ENCODE results near the gene DNAH17. TPM values are rescaled to one million over a fixed set of nuclear protein-coding genes. Genes with fewer than 3 reads are reported as not detected.

DNAH17 gene
- total RNA-seq, 1 experiment from 2014 or later, result 0.23 TPM

DNA sequence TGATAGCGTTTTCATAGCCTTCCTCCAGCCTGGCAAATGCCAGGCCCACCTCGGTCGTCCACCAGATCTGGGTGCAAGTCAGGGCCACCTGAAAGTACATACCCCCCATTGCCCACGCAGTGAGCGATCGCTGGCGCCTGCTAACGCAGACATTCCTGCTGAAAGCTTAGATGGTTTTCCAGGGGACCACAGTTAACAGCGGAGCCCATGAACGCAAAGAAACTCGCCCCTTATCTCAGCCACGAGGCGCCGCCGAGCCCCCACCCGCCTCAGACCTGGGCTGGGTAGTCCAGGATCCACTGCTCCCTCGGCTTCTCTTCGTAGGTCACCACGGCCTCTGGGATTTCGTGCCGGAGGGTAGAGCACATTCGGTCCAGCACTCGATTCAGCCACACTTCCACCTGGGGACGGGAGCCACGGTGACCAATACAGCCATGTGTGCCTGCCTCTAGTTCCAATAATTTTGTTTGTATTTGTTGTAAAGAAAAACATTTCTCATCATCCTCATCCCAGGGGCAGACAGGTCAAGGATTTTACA, 74.5 kb downstream of the DNAH17 start:
- Histone ChIP-seq H3K4me3 (ENCODE audit: low read depth, low read length) (no peak overlapping the region), H3K9me3 (no peaks in the 10 kb centered on the region), H3K4me1 (peaks cover 8% of the 10 kb centered on the region), H3K36me3 (ENCODE audit: control insufficient read depth, insufficient read depth, low read length) (no peaks in the 10 kb centered on the region), H3K27me3 (replicated peaks; ENCODE audit: control insufficient read depth, insufficient read depth, low read length) (no peaks in the 10 kb centered on the region)
- no peaks in the 10 kb centered on the region for H3K27me3 Mint-ChIP-seq (ENCODE audit: insufficient read depth, unreplicated experiment)
- CTCF ChIA-PET, result interaction anchor here (0.7 kb wide), 1 partner anchor 102 kb away, joined by 5 read pairs; no protein-coding TSS in a partner anchor
- TF ChIP-seq, protein P1, sequence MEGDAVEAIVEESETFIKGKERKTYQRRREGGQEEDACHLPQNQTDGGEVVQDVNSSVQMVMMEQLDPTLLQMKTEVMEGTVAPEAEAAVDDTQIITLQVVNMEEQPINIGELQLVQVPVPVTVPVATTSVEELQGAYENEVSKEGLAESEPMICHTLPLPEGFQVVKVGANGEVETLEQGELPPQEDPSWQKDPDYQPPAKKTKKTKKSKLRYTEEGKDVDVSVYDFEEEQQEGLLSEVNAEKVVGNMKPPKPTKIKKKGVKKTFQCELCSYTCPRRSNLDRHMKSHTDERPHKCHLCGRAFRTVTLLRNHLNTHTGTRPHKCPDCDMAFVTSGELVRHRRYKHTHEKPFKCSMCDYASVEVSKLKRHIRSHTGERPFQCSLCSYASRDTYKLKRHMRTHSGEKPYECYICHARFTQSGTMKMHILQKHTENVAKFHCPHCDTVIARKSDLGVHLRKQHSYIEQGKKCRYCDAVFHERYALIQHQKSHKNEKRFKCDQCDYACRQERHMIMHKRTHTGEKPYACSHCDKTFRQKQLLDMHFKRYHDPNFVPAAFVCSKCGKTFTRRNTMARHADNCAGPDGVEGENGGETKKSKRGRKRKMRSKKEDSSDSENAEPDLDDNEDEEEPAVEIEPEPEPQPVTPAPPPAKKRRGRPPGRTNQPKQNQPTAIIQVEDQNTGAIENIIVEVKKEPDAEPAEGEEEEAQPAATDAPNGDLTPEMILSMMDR (IDR thresholded peaks at IDR 0.05; ENCODE audit: insufficient read depth in 1 of 2, low read depth in 1 of 2, low read length in 1 of 2, severe bottlenecking in 1 of 2, unreplicated experiment in 1 of 2), result no peak
- no peak overlapping the region for H3K27ac Mint-ChIP-seq (ENCODE audit: unreplicated experiment)
- no peaks in the 10 kb centered on the region for H3K9me3 Mint-ChIP-seq (ENCODE audit: unreplicated experiment)
- H3K4me1 Mint-ChIP-seq (ENCODE audit: low read depth, unreplicated experiment), result no peaks in the 10 kb centered on the region
- DNase-seq, result no peak
- BruUV-seq (replicated peaks), result no TSS peak
- H3K36me3 Mint-ChIP-seq (ENCODE audit: insufficient read depth, unreplicated experiment), result no peaks in the 10 kb centered on the region
- no peak overlapping the region for H3K4me3 Mint-ChIP-seq (ENCODE audit: unreplicated experiment)
- intact Hi-C loops (cut with micrococcal nuclease; ENCODE audit: unreplicated experiment), result no loop called here
- POLR2A ChIA-PET, result no interaction called here

DNA sequence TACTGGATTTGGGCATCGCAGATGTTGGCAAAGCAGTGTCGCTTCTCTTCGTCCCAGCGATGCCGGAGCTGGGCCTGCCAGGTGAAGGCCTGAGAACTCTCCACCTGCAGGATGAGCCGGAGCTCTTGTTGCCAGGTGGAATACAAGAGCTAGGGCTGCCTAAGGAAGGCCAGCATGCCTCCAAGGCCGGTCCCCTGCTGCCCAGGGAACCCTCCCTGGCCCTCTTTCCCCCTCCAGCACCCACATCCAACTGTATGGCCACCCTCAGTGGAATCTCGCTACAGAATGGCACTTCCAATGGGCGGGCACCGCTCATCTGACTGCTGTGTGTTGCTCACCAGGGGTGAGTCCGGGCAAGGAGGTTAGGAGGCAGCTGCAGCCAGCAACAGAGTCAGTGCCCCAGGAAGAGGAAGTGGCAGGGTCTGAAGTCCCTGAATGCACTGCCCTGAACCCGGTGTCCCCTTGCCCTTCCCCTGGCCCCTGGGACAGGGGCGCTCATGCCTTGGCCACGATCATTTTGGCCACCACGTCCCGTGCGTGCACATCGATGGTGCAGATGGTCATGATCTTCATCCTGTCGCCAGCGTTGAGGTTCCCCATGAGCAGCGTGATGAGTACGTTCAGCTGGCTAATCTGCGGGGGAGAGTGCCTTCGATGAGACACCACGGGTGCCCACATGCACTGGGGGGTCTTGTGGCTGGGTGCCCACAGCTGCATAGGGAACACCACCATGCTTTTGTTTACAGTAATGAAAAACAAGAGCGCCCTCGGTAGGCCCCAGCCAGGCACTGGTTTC, 75.8 kb downstream of the DNAH17 start:
- H3K9me3 Mint-ChIP-seq (ENCODE audit: unreplicated experiment), result no peaks in the 10 kb centered on the region
- Histone ChIP-seq H3K4me1 (peaks cover 8% of the 10 kb centered on the region), H3K36me3 (ENCODE audit: control insufficient read depth, insufficient read depth, low read length) (no peaks in the 10 kb centered on the region), H3K27me3 (replicated peaks; ENCODE audit: control insufficient read depth, insufficient read depth, low read length) (no peaks in the 10 kb centered on the region), H3K4me3 (ENCODE audit: low read depth, low read length) (no peak overlapping the region), H3K9me3 (no peaks in the 10 kb centered on the region)
- no peaks in the 10 kb centered on the region for H3K4me1 Mint-ChIP-seq (ENCODE audit: low read depth, unreplicated experiment)
- H3K4me3 Mint-ChIP-seq (ENCODE audit: unreplicated experiment), result no peak overlapping the region
- CTCF ChIA-PET, result no interaction called here
- no TSS peak for BruUV-seq (replicated peaks)
- no peak for DNase-seq
- POLR2A ChIA-PET, result no interaction called here
- intact Hi-C loops (cut with micrococcal nuclease; ENCODE audit: unreplicated experiment), result no loop called here
- no peaks in the 10 kb centered on the region for H3K27me3 Mint-ChIP-seq (ENCODE audit: insufficient read depth, unreplicated experiment)
- TF ChIP-seq, protein P1 (IDR thresholded peaks at IDR 0.05; ENCODE audit: insufficient read depth in 1 of 2, low read depth in 1 of 2, low read length in 1 of 2, severe bottlenecking in 1 of 2, unreplicated experiment in 1 of 2), result no peak
- no peak overlapping the region for H3K27ac Mint-ChIP-seq (ENCODE audit: unreplicated experiment)
- H3K36me3 Mint-ChIP-seq (ENCODE audit: insufficient read depth, unreplicated experiment), result no peaks in the 10 kb centered on the region

DNA sequence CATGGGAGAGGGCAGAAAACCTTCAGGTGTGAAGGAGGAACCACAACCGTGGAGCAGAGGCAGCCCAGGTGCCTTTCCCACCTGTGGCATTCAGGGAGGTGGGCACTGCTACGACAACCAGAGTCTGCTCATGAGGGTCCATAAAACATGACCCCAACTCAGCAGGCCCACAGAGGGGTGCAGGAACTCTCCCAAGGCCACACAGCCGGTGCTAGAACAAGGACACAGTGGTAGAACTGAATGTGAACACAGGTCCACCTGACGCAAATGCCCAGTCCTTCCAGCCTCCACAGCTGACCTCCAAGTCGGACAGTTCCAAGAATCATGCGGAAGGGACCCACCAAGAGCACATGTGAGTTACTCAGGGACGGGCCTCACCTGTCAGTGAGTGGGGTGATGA, 76.4 kb downstream of the DNAH17 start:
- Histone ChIP-seq H3K4me1 (peaks cover 8% of the 10 kb centered on the region), H3K36me3 (ENCODE audit: control insufficient read depth, insufficient read depth, low read length) (no peaks in the 10 kb centered on the region), H3K9me3 (no peaks in the 10 kb centered on the region), H3K27me3 (replicated peaks; ENCODE audit: control insufficient read depth, insufficient read depth, low read length) (no peaks in the 10 kb centered on the region), H3K4me3 (ENCODE audit: low read depth, low read length) (no peak overlapping the region)
- DNase-seq, result no peak
- Mint-ChIP-seq H3K9me3 (ENCODE audit: unreplicated experiment) (no peaks in the 10 kb centered on the region), H3K4me3 (ENCODE audit: unreplicated experiment) (no peak overlapping the region), H3K36me3 (ENCODE audit: insufficient read depth, unreplicated experiment) (no peaks in the 10 kb centered on the region), H3K4me1 (ENCODE audit: low read depth, unreplicated experiment) (no peaks in the 10 kb centered on the region), H3K27ac (ENCODE audit: unreplicated experiment) (no peak overlapping the region), H3K27me3 (ENCODE audit: insufficient read depth, unreplicated experiment) (no peaks in the 10 kb centered on the region)
- intact Hi-C loops (cut with micrococcal nuclease; ENCODE audit: unreplicated experiment), result no loop called here
- no TSS peak for BruUV-seq (replicated peaks)
- POLR2A ChIA-PET, result no interaction called here
- TF ChIP-seq, protein P1 (IDR thresholded peaks at IDR 0.05; ENCODE audit: insufficient read depth in 1 of 2, low read depth in 1 of 2, low read length in 1 of 2, severe bottlenecking in 1 of 2, unreplicated experiment in 1 of 2), result no peak
- CTCF ChIA-PET, result no interaction called here
